Endodermal cell (in vitro differentiated cells): ENCODE measurements around the gene SMIM14. TPM values are rescaled to one million over a fixed set of nuclear protein-coding genes. Genes with fewer than 3 reads are reported as not detected.

Experiments
- DNase-seq: peaks from one replicate; pipeline ENCODE4 v3.0.0-alpha.2; 2017
- H3K27ac ChIP-seq: 2 replicates; pipeline ENCODE4 v1.5.1; 2013; ENCODE audit warnings: mild to moderate bottlenecking, low read depth, low read length, moderate library complexity
- H3K27me3 ChIP-seq: 2 replicates; pipeline ENCODE4 v1.6.1; 2013; ENCODE audit warnings: mild to moderate bottlenecking, low read length, moderate library complexity; ENCODE audit not compliant: insufficient read depth, control insufficient read depth, poor library complexity, severe bottlenecking
- H3K36me3 ChIP-seq: 2 replicates; pipeline ENCODE4 v1.7.0; 2013; ENCODE audit warnings: mild to moderate bottlenecking, low read length, moderate library complexity; ENCODE audit not compliant: control insufficient read depth, insufficient read depth
- H3K4me1 ChIP-seq: one replicate; pipeline ENCODE4 v1.7.0; 2013; ENCODE audit warnings: low read length; ENCODE audit not compliant: control insufficient read depth, insufficient read depth
- H3K4me3 ChIP-seq: 2 replicates; pipeline ENCODE4 v1.5.1; 2013; ENCODE audit warnings: mild to moderate bottlenecking, low read length, moderate library complexity
- H3K9ac ChIP-seq: 2 replicates; pipeline ENCODE4 v1.6.1; 2013; ENCODE audit warnings: mild to moderate bottlenecking, low read length, moderate library complexity; ENCODE audit not compliant: poor library complexity, severe bottlenecking; ENCODE audit errors: extremely low read depth
- H3K9me3 ChIP-seq: 2 replicates; pipeline ENCODE4 v1.6.1; 2013; ENCODE audit warnings: mild to moderate bottlenecking, low read length, moderate library complexity; ENCODE audit not compliant: control insufficient read depth
- H3K27ac Mint-ChIP-seq: 2 replicates; pipeline ENCODE4 v1.8.0; 2020; ENCODE audit warnings: mixed read lengths
- H3K27me3 Mint-ChIP-seq: 2 replicates; pipeline ENCODE4 v1.8.0; 2021; ENCODE audit warnings: mild to moderate bottlenecking, mixed read lengths; ENCODE audit not compliant: insufficient read depth
- H3K36me3 Mint-ChIP-seq: 2 replicates; pipeline ENCODE4 v1.8.0; 2020; ENCODE audit warnings: low read depth, mixed read lengths
- H3K4me1 Mint-ChIP-seq: 2 replicates; pipeline ENCODE4 v1.8.0; 2020; ENCODE audit warnings: mixed read lengths
- H3K4me3 Mint-ChIP-seq: 2 replicates; pipeline ENCODE4 v1.8.0; 2020; ENCODE audit warnings: mild to moderate bottlenecking, moderate library complexity, mixed read lengths
- H3K9me3 Mint-ChIP-seq: 2 replicates; pipeline ENCODE4 v1.8.0; 2020; ENCODE audit warnings: mild to moderate bottlenecking, mixed read lengths
- WGBS, 2 experiments: methylation state at CpG; one replicate each; pipeline versions ENCODE4 v1.1.5 to v1.1.7; 2013; ENCODE audit warnings: missing lambda C conversion rate in 2 of 2, mixed read lengths in 1 of 2; ENCODE audit not compliant: insufficient coverage in 1 of 2, insufficient read length in 1 of 2; 5-methylcytosine and 5-hydroxymethylcytosine counted together
- total RNA-seq, 2 donors: library from RNA; stranded (reverse); fragmentation: NEBNext Ultra II Directional in 1 of 2; extraction: Animal tissue kit (Norgen Biotek cat#: 25700) in 1 of 2; gene quantifications; 2 replicates in 1 of 2; 3 replicates in 1 of 2; pipeline ENCODE4 v1.2.1, GENCODE V29; 2021
- TF ChIP-seq, protein P1 (sequence below): fragments of 200-600 bp; sonication (generic); conservative IDR thresholded peaks from 2 replicates; pipeline ENCODE4 v1.5.0; 2021; ENCODE audit warnings: antibody characterized with exemption, mild to moderate bottlenecking

The SMIM14 gene
- total RNA-seq, 2 donors from 2014 or later = 24.3 to 24.6 TPM

DNA sequence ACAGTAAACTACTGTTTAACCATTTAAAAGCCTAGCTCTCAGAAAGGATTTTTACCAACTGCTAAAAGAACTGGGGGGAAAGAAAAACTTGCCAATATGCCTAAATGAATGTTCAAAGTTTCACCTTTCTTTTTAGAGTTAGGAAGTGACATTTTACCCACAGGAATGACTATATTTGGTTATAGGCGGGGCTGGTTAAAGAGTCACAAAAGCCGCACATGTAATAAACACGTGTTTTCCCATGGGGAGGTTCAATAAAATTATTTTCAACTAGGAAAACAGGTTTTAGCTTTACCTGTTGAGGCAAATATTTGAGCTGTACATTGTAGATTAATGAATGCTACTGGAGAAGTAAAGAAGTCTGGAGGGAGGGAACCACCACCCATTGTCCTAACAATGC is 69.9 kb downstream of the SMIM14 start:
- H3K9me3 ChIP-seq = peaks cover 16% of the 10 kb centered on the region
- no peaks in the 10 kb centered on the region for H3K27me3 ChIP-seq
- H3K27ac ChIP-seq = no peak overlapping the region
- peaks cover 20% of the 10 kb centered on the region for H3K9me3 Mint-ChIP-seq
- peaks cover 33% of the 10 kb centered on the region for H3K36me3 Mint-ChIP-seq
- DNase-seq = no peak
- H3K36me3 ChIP-seq = peaks cover 9% of the 10 kb centered on the region
- H3K4me1 ChIP-seq = no peaks in the 10 kb centered on the region
- no peak overlapping the region for H3K27ac Mint-ChIP-seq
- H3K4me3 ChIP-seq = no peak overlapping the region
- TF ChIP-seq, protein P1, sequence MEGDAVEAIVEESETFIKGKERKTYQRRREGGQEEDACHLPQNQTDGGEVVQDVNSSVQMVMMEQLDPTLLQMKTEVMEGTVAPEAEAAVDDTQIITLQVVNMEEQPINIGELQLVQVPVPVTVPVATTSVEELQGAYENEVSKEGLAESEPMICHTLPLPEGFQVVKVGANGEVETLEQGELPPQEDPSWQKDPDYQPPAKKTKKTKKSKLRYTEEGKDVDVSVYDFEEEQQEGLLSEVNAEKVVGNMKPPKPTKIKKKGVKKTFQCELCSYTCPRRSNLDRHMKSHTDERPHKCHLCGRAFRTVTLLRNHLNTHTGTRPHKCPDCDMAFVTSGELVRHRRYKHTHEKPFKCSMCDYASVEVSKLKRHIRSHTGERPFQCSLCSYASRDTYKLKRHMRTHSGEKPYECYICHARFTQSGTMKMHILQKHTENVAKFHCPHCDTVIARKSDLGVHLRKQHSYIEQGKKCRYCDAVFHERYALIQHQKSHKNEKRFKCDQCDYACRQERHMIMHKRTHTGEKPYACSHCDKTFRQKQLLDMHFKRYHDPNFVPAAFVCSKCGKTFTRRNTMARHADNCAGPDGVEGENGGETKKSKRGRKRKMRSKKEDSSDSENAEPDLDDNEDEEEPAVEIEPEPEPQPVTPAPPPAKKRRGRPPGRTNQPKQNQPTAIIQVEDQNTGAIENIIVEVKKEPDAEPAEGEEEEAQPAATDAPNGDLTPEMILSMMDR = no peak
- H3K27me3 Mint-ChIP-seq = no peaks in the 10 kb centered on the region
- 84 to 86% methylated on average over 2 to 3 of the region's 3 CpGs for WGBS, 2 experiments
- no peak overlapping the region for H3K9ac ChIP-seq
- peaks cover 5% of the 10 kb centered on the region for H3K4me1 Mint-ChIP-seq
- no peak overlapping the region for H3K4me3 Mint-ChIP-seq

DNA sequence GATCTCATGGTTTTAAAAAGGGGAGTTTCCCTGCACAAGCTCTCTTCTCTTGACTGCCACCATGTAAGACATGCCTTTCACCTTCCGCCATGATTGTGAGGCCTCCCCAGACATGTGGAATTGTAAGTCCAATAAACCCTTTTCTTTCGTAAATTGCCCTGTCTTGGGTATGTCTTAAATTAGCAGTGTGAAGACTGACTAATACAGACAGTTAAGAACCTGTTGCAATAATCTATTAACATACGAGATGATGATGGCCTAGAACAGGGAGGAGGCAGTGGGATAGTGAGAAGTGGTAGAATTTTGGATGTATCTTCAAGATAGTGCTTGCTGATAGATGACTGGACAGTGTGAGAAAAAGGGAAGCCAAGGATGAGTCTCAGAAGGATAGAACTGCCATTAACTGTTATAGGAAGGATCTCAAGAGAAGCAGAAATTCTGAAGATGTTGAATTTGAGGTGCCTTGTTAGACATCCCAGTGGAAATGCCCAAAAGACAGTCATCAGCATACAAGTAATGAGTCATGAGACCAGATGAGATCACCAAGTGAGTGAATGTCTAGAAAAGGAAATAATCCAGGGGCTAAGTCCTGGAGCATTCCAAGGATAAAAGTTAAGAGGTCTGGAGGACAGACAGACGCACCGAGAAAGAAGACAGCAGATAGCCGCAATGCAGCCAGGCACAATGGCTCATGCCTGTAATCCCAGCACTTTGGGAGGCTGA is 72.6 kb downstream of the SMIM14 start:
- H3K27ac Mint-ChIP-seq = no peak overlapping the region
- WGBS, 2 experiments = 86 to 97% methylated on average over 6 of the region's 6 CpGs
- H3K4me3 Mint-ChIP-seq = no peak overlapping the region

DNA sequence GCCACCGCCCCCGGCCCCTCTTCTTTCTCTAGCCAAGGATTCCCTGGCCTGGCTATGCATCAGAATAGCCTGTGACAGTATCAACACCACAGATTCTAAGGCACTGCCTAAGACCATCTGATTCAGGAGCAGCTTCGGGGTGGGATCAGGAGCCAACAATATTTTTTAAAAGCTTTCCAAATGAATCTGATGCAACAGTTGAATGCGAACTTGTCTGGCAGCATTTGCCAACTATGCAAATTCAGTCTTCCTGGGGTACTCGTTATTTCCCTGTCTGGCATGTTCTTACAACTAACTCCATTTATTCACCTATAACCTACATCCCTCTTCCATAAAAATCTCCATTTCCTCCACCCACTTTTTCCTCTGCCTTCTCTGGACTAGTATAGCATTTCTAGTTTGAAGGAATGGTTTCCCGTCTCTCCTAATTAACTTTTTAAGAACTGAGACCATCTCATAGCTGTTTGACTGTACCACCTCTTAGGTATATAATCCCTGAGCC is 75.3 kb downstream of the SMIM14 start:
- 90 to 96% methylated on average over 6 of the region's 6 CpGs for WGBS, 2 experiments
- Histone ChIP-seq H3K4me3 (no peak overlapping the region), H3K9me3 (peaks cover 16% of the 10 kb centered on the region), H3K4me1 (peaks cover 6% of the 10 kb centered on the region), H3K27ac (no peak overlapping the region), H3K36me3 (peaks cover 9% of the 10 kb centered on the region), H3K9ac (no peak overlapping the region), H3K27me3 (no peaks in the 10 kb centered on the region)
- Mint-ChIP-seq H3K4me3 (no peak overlapping the region), H3K9me3 (peaks cover 20% of the 10 kb centered on the region), H3K27ac (no peak overlapping the region), H3K36me3 (peaks cover 33% of the 10 kb centered on the region), H3K4me1 (peaks cover 8% of the 10 kb centered on the region), H3K27me3 (no peaks in the 10 kb centered on the region)
- DNase-seq = no peak
- TF ChIP-seq, protein P1 = no peak

More for the DNA sequence above, 72.6 kb downstream of the SMIM14 start:
- Mint-ChIP-seq H3K27me3 (no peaks in the 10 kb centered on the region), H3K9me3 (peaks cover 20% of the 10 kb centered on the region), H3K36me3 (peaks cover 32% of the 10 kb centered on the region), H3K4me1 (peaks cover 5% of the 10 kb centered on the region)
- Histone ChIP-seq H3K9ac (no peak overlapping the region), H3K4me3 (no peak overlapping the region), H3K27me3 (no peaks in the 10 kb centered on the region), H3K9me3 (peaks cover 16% of the 10 kb centered on the region), H3K27ac (no peak overlapping the region), H3K36me3 (peaks cover 9% of the 10 kb centered on the region), H3K4me1 (no peaks in the 10 kb centered on the region)
- TF ChIP-seq, protein P1 = no peak
- no peak for DNase-seq
